Ramos (cell line): ENCODE data around the gene BTBD2.

Source experiments
- in situ Hi-C: fragments of 300-500 bp; cut with MboI; formaldehyde crosslinking; loops from one replicate; pipeline ENCODE4 v1.14.3; 2022; ENCODE audit warnings: low sequenced_read_pairs; ENCODE audit not compliant: unreplicated experiment

BTBD2 gene

GRCh38 chr19:2050991-2051772, 35.7 kb upstream of the BTBD2 start, which contains the start of gene MKNK2:
Gene MKNK2, minus strand, starts transcription at chr19:2051244. Its CDS starts 393 bp downstream, at chr19:2050851.
- in situ Hi-C loops = no loop called here

GRCh38 chr19:2050349-2050990, 35.0 kb upstream of the BTBD2 start:
- in situ Hi-C loops = no loop called here

DNA sequence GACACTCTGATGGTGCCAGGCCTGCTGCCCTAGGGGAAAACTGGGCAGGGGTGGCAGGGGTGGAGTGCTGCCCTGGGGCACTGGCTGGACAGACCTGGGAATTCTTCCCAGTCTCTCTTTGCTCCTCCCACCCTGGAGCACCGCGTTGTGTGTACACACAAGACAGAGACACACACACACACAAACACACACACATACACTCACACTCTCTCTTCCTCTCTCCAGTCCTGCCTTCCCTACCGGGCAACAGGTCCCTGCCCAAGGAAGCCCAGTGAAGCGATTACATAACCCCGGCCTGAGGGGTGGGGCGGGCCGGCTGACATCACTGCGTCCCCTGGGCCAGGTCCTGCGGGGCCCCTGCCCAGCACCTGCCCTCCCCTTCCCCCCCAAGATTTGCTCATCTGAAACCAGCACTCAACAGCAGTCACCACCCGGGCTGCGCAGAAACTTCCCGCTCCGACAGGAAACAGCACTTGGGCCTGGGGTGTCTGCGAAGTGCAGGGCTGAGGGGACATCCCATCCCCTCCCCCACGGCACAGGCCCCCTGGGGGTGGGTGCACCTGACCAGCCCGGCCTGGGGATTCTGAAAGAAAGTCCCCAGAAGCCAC, 34.3 kb upstream of the BTBD2 start:
- in situ Hi-C loops = no loop called here

DNA sequence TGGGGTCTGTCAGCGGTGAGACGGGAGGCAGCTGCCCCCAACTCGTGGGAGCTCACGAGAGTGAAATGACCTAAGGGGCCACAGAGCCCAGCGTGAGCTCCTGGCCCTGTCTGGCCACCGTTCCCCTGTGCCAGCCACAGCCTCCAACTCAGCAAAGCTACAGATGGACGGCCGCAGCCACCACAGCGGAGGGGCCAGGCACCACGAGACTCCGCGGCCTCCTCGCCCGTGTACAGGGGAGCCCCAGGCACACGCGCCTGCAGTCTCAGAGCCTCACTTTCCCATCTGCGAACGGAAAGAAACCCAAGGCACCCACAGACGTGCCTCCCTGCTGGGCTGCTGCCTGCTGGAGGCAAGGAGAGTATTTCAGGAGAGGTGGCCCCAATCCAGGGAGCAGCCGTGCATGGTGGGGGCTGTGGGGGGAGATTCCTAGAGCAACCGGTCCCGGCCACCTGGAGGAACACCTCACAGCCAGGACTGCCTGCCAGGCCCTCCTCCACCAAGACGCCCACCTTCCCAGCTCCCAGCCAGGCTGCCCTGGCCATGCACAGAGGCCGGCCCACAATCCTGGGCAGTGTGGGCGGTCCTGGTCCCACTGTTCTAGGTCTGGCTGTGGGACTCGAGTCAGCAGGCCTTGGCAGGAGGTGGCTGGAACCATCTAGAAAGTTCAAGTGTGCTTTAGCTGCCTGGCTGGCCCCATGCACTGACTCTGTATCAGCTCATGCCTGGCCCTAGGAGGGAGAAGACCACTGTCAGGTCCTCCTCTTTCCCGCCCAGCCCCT, 33.6 kb upstream of the BTBD2 start:
- in situ Hi-C loops = no loop called here

DNA sequence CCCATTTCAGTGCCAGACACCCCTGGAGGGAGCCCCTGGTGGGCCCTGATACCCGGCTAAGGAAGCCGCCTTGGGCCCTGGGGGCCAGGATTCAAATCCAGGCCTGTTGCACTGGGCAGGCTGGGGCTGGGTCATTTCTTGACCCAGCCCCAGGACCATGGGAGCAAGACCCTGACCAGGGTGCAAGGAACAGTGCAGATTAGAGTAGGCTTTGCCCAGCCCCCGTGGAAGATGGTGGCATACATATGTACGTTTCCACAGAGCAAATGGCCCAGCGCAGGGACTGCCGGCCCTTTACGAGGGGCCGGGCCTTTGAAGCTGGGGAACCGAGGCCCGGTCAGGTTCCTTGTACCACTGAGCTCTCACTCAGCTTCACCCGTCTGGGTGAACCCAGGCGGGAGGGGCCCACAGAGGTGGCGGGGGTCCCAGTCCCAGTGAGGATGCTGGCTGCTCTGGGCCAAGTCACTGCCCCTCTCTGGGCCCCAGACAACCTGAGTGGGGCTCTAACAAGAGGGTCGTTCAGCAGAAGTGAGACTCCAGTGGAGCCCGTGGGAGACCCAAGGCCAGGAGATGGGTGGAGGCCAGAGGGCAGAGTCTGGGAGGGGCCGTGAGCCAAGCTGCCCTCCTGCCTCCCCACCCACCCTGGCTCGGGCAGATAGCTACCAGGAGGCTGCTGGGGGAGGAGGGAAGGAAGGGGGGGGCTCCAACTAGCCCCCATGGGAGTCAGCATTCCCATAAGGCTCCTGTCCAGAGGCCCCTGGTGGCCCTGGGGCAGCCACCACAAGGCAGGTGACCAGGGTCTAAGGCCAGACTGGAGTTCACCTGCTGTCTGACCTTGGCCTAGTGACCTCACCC, 32.8 kb upstream of the BTBD2 start:
- in situ Hi-C loops = no loop called here

- in situ Hi-C loops = no loop called here
Measured at GRCh38 chr19:2047449-2048103, 32.1 kb upstream of the BTBD2 start.

DNA sequence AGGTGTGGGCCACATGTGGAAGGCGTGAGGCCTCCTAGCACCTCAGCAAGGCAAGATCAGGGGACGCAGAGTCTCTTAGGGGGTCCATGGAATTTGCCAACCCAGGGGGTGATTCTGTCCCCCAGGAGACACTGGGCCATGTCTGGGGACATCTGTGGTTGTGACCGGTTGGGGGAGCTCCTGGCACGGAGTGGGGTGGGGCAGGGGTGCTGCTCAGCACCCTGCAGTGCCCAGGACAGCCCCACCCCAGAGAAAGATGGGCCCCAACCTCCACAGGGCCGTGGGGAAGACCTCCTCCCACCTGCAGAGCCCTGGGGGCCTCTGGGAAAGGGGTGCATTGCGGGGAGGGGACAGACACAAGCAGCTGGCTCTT, 31.5 kb upstream of the BTBD2 start:
- in situ Hi-C loops = no loop called here

DNA sequence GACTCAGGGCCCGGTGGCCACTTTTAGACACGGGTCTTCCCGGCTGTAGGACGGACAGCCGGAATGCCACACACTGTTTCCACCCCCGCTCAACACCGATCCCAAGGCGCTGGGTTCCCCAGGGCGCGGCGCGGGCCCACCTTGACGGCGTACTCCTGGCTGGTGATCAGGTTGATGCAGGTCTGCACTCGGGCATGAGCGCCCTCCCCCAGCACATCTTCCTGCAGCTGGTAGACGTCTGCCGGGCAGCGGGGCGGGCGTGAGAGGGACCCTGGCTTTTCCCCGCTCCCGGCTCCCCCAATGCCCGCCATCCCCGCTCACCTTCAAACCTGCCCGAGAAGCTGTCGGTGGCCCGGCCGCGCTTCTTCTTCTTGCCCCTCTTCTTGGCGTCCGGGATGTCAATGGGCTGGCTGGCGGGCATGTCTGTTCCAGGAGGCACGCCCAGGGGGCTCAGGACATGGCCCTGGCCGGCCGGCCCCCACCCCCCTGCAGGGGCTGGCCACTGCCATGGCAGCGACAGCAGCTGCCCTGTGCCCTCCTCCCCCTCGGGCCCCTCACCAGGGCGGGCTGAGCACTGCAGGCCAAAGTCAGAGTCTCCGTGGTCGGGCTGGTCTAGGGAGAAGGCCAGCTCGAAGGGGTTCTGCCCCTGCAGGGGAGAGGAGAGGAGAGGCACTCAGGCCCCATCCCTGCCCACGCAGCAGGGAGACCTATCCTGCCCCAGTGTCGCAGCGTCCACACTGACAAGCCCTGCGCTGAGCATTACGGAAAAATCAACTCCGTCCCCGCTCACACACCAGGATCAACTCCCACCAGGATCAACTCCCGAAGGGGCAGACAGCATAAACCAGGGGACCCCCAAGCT, 30.8 kb upstream of the BTBD2 start:
- in situ Hi-C loops = no loop called here

GRCh38 chr19:2045501-2046045, 30.1 kb upstream of the BTBD2 start:
- in situ Hi-C loops = no loop called here

- in situ Hi-C loops = no loop called here
Measured at GRCh38 chr19:2044709-2045500, 29.4 kb upstream of the BTBD2 start.

DNA sequence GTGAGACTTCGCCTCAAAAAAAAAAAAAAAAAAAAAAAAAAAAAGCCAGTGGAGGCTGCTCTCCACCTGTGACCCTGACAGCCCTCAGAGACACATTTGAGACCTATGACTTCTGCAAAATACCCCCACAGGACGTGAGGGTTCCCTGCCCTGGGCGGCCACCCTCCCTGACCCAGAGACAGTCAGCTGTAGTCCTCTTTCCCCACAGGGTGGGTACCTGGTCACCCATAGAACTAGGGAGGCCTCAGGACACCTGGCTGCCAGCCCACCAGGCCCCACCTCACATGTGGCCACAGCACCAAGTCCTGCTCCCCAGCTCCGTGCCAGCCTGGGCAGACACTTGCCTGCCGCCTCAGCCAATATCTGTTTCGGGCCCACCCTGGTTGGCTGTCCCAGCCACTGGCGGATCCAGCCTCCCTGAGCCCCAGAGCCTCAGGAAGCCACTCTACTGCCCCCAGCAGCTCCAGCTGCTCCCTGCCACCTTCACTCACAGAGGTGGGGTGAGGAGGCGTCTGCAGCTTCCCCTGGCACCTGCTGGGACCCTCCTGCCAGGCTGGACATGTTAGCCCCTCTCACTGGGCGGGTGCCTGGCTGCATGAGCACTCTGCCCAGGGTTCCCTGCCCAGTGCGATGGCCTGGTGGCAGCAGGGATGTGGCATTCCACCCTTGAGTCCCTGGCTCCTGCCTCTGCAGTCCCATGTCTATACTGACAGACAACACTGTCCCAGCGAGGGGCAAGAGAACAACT, 28.6 kb upstream of the BTBD2 start:
- in situ Hi-C loops = no loop called here

DNA sequence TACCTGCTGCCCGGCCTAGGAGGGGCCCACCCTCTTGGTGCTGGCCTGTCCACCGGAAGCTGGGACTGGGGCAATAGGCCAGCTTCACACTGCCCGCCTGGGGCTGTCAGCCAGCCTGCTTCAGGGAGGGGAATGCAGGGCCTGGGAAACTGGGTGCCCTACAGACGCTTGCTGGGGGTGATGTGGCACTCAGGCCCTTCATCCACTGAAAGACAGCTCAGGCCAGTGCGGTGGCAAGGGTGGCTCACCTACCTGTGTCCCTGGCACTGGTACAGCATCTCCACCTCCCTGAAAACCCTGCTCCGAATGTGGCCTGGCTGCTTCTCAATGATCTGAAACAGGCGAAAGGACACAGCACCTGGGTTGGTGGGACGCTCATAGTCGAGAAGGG, 27.7 kb upstream of the BTBD2 start:
- in situ Hi-C loops = no loop called here

DNA sequence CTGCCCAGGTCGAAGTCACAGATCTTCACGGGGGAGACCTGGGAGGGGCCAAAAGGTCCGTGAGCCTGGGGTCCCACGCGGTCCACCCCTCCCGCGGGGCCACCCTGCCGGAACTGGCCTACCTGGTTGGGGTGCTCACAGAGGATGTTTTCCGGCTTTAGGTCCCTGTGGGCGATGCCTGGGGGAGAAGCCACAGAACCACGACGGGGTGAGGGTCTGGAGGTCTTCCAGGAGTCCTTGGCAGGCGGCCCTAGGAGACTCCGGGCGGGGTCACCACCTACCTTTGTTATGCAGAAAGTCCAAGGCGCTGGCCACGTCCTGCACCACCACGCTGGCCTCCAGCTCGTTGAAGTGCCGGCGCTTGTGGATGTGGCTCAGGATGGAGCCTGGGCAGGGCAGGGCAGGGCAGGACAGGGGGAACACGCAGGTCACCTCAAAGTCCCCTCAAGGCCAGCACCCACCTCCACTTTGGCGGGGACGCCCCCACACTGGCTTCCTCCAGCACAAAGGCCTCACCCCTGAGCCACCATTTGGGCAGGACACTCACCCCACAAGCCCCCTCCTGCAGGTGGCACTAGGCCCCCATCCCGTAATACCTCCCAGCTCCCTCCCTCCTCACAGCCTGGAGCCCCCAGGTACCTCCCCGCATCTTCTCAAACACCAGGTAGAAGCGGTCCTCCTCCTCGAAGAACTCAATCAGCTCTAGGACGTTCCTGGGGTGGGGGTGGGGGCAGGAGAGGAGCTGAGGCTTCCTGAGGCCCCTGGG, 27.2 kb upstream of the BTBD2 start:
- in situ Hi-C loops = no loop called here

GRCh38 chr19:2041683-2042484, 26.4 kb upstream of the BTBD2 start:
- in situ Hi-C loops = no loop called here

DNA sequence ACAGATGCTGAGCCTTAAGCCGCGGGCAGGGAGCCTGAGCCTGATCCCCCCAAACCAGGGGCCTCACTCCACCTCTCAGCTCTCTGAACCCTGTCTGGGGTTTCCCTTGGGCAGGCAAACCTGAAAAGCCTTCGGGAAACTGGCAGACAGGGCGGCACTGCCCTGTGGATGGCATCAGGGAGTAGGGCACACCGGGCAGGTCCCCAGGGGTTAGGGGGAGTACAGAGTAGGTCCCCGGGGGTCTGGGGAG, 25.8 kb upstream of the BTBD2 start:
- in situ Hi-C loops = no loop called here
